Inflammatory macrophage treated with lipopolysaccharide for 1 hour (primary cell): ENCODE results near the gene SERPINI1.
A peak's percentile ranks its signal among the peaks of the same experiment; 100 is the strongest.

ENCODE experiments used
- DNase-seq, 2 donors: peaks; one replicate each; pipeline ENCODE4 v3.0.0-alpha.2; 2020 to 2022

The SERPINI1 gene, protein sequence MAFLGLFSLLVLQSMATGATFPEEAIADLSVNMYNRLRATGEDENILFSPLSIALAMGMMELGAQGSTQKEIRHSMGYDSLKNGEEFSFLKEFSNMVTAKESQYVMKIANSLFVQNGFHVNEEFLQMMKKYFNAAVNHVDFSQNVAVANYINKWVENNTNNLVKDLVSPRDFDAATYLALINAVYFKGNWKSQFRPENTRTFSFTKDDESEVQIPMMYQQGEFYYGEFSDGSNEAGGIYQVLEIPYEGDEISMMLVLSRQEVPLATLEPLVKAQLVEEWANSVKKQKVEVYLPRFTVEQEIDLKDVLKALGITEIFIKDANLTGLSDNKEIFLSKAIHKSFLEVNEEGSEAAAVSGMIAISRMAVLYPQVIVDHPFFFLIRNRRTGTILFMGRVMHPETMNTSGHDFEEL

DNA sequence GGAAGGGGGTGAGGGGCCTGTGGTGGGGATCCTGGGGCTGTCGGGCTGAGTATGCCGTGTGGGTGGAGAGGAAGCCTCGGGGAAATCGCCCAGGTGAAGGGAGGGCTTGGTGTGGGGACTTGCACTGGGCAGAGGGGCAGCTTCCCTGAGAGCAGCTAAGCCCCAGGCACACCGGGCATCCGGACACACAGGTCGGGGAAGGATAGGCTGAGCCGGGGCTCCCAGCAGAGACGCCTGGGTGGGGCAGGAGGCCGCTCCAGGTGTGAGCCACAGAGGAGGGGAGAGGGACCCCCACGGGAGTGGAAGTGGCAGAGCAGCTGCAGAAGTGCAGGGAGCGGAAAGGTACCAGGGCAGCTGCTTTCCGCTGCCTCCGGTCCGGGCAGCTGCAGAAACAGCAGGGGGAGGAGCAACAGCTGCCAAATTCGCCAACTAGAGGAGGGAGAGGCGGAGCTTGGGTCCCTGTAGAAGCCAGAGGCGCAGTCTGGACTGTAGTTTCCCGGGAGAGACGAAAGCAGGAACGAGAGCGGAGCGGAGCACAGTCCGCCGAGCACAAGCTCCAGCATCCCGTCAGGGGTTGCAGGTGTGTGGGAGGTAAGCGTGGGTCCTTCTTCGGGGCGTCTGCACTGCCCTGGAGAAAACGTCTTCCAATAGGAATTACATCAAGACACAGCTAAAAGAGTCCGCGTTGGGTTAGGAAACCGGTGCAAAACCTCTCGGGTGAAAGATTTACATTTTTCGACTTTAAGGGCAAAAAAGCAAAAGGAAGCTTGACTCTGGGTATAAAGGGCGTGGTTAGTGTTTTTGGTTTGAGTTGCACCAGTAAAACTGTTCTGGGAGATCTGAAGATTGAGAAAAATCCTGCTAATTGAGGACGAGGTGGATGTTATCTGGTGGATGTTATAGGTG lies at the start of gene SERPINI1:
TSS of gene SERPINI1 (plus strand) at position 489 of the 906 bp plus-strand sequence. CDS start 53,408 bp downstream, outside the sequence.
- peak; percentile 87 to 93 for DNase-seq

DNA sequence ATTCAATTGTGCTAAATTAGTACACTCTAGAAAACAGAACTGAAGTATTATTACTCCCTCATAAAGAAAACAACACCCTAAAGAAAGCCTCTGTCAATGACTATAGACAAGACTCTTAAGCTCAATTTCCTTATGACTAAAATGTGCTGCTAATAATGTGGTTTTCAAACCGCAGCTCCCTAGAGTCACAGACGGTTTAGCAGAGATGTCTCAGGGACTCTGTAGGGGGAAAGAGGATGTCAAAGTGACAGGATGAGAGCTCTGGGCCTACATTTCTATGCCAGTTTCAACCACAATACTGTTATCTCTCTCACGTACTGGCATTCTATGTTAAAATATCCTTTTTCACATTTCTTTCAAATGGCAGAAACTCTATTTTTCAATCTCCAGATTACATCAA lies 44.2 kb upstream of the SERPINI1 start:
- DNase-seq = no peak

DNA sequence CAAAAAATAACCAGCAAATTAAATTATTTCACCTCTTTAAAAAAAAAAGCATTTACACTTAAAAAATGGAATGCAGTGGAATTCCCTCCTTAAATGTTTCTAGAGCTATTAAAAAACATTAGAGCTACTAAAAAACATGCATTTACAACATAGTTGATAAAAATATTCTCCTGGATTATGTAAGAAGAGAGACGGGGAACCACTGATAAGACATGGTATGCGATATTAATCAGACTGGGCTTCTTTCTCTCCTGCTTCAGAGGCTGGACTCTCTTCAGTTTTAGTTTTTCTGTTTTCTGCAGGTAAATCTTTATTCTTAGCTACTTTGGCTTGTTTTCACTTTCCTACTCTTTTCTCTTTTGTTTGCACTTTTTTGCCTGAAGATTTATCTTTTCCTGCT lies 41.4 kb upstream of the SERPINI1 start:
- no peak for DNase-seq

DNA sequence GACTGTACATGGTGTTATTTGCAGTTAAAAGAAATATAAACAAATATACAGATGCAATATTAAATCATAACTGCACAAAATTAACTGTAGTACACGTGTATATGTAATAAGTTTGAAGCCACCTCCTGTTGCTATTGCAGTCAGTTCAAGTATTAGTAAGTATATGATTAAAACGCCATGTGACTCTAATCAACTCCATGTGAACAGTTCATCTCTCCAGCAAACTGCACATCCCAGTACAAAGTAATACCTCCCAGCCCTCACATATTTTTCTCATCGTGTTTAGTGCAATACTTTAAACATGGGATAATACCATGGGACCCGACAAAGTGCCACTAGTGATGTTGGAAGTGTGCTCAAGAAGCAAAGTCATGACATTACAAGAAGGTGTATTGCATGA lies 35.5 kb upstream of the SERPINI1 start:
- DNase-seq = no peak

DNA sequence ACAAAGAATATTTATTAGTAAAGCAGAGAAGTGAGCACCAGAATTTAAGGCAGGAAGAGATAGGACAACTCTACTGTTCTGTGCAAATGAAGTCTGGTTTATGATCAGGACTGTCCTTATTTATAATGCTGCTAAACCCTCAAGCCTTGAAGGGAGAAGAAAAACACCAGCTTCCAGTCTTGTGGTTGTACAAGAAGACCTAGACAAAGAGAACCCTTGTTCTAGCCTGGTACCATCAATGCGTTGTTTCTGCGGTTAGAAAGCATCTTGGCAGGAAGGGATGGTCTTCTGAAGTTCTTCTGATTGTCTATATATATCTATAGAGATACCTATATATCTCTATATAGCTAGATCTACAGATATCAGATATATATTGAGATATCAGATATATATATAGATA lies 34.6 kb upstream of the SERPINI1 start:
- DNase-seq = no peak

DNA sequence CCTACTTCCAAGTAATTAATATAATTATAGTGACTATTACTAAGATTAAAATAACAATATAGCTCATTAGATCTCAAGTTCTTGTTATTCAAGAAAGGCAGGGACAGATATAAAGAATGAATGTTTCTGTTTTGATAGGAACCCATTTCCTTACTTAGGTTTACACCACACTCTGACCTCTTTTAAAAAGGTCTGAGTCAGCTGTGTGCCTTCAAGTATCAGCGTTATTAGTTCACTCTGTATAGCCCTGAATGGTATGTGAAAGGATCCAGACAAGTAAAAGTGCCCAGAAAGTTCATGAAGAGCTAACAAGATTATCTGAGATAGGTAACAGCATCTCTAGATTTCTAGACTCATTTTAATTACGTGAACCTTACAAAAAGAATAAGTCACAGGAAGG lies 29.7 kb upstream of the SERPINI1 start:
- no peak for DNase-seq

DNA sequence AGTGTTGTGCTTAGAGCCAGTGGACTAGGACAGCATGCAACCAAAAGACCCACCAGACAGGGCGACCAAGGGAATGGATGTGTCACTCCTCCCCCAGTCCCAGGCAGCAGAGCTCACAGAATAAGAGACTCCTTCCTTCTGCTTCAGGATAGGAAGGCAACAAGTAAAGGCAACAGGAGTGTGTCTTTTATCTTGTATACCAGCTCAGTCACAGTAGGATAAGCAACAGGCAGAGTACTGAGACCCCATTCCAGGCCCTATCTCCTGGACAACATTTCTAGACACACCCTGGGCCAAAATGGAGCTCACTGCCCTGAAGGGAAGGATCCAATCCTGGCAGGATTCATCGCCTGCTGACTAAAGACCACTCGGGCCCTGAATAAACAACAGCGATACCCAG lies 25.8 kb upstream of the SERPINI1 start:
- DNase-seq = no peak

DNA sequence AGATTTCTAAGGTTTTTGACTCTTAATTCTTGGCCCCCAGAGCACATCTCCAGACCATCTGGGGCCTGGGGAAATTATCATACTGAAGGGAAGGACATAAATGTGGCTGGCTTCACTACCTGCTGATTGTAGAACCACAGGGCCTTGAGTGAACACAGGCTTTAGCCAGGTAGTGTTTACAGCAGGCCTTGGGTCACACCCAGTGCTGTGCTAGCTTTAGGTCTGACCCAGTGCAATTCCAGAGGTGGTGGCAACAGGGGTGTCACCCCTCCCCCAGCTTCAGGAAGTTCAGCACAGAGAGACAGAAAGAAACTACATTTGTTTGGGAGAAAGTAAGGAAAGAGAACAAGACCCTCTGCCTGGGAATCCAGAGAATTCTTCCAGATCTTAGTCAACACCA lies 25.0 kb upstream of the SERPINI1 start:
- DNase-seq = no peak

DNA sequence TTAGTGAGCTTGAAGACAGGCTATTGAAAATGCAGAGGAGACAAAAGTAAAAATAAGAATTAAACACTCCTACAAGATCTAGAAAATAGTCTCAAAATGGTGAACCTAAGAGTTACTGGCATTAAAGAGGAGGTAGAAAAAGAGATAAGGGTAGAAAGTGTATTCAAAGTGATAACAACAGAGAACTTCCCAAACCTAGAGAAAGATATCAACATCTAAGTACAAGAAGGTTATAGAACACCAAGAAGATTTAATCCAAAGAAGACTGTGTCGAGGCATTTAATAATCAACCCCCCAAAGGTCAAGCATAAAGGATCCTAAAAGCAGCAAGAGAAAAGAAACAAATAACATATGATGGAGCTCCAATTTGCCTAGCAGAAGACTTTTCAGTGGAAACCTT lies 24.1 kb upstream of the SERPINI1 start:
- no peak for DNase-seq

DNA sequence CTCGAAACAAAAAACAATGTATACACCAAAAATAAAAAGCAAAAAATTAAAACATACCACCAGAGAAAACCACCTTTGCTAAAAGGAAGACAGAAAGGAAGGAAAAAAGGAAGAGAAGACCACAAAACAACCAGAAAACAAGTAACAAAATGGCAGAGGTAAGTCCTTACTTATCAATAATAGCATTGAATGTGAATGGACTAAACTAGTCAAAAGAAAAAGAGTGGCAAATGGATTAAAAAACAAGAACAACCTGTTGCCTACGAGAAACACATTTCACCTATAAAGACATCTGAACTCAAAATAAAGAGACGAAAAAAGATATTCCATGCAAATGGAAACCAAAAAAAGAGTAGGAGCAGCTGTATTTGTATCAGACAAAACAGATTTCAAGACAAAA lies 23.1 kb upstream of the SERPINI1 start:
- no peak for DNase-seq

DNA sequence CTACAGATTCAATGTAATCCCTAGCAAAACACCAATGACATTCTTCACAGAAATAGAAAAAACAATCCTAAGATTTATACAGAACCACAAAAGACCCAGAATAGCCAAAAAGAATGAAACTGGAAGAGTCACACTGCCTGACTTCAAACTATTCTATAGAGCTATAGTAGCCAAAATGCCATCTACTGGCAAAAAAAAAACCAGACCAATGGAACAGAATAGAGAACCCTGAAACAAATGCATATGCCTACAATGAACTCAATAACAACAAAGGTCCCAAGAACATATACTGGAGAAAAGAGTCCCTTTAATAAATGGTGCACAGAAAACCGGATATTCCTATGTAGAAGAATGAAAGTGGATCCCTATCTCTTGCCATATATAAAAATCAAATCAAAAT lies 20.6 kb upstream of the SERPINI1 start:
- DNase-seq = no peak

DNA sequence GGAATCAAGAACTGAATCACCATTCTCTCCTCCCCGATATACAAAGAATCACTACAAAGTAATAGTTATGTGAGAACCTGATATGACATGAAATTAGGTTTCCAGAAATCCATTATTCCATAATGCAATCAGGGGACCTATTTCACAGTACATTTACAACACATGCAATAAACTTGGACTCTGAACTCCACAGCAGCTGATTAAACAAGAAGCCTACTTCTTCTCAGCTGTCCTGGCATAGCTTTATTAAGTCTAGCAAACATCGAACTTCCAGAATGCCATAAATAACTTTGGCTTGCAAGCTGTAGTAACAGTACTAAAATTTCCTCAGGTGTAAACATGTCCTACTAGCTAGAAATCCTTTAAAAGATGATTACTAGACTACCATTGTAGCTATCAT lies 18.6 kb upstream of the SERPINI1 start:
- no peak for DNase-seq

DNA sequence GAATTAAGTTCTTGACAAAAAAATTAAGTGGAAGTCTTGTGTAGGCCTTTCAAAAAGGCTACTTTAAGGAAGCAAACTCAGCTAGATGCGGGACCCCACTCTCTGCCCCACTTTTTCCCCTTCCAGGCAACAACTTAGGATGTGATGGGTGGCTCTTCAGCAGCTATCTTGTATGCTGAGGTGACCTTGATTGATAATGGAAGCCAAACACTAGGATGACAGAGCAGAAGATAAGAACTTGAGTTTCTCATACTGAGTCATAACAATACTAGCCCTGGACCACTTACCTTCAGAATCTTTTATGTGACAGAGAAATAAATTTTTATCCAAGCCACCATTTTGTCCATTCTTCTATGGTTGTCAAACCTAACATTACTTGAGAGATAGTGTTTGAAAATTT lies 16.9 kb upstream of the SERPINI1 start:
- DNase-seq = no peak

DNA sequence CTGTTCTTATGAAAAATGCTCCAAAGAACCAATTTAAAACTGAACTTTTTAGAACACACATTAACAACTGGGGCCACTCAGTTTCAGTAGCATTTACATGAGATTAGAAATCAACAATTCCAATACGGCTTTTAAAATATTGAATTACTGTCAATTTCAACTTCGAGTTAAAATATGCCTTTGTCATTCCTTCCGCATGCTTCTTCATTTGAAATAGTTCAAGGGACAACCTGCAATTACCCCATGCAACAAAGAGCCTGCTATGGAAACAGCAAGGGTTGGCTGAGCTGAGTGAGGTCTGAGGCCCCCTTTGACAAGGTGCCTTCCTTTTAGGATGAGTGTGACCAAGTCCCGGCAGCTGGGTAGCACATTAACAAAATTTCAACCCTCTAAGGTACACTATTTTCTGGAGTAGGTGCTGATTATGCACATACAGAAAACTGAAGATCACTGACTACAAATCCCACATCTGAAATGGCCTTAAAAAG lies 12.5 kb upstream of the SERPINI1 start:
- DNase-seq = no peak

DNA sequence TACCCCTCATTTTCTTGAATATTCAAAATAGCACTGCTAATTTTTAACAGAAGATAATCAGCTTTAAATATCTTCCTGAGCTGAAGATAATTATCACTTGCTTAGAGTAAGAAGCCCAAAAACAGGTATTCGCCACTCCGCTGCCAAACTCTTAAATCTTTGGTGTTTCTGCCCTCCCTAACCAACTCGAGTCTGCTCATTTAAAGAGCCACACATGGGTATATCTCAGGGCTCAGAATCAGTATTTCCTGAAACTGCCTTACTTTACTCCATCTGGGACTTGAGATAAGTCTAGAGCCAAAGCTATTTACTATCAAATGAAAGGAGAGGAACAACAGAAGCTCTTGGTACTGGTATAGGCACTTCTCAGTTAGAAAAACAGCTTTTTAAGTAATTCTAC lies 11.6 kb upstream of the SERPINI1 start:
- no peak for DNase-seq

DNA sequence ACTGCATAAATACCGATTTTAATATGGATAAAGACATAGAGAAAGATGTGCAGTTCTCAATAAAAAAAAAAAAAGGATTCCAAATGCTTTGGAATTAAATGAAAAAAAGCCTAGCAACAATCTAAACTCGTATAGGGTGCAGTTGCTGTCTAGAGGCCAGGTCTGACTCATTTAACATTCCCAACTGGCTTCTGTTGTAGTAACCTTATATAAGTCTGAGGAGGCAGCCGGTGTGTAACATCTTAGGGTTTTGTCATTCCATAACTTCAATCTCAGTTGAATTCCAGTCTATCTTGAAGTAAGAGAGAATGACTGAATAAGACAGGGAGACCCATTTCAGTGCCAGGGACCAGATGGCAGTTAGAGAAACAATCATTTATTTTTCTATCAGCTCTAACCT lies 7.3 kb upstream of the SERPINI1 start:
- no peak for DNase-seq

DNA sequence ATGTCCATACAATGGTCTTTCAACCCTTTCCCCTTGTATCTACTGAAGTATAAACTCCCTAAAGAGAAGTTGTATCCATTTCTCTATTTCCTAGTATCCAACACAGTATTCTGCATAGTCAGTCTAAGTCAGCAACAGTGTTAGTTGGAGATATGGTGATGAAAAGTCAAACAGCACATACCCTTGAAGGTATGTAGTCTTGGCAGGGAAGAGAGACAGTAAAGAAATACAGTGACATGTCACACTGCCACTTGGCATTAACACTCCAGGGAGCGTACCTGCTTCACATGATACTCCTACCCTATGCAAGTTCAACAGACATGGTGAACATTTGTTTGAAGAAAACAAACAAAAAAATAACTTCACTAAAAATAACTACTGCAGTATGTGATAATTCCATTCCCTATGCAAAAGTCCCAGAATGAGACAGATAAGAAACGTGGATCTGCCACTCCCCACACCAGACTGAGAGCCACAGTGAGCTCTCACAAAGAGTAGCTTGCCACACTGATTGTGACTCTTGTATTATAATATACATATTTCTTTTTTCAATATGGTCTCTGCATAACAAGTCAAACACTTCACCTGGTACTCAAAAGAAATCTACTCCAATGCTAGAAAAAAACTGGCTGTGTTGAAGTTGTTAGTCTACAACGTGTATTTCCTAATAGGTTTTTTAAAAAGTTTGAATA lies 6.7 kb upstream of the SERPINI1 start:
- DNase-seq = no peak

DNA sequence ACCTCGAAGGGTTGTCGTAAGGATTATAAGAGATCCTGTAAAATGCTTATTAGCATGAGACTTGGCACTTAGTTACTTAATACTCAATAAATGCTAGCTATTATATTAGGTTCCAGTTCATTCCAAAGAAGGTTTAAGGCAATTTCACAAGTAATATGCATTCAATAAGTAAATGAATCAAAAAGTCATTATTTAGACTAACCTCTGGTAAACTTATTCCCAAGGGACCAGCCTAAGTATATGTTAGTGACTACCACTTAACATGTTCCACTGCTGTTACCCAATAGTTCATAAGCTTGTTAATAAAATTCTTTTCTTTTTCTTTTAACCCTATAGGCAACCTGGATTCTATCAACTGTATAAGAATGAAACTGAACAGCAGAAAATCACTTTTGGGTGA lies 5.9 kb upstream of the SERPINI1 start:
- no peak for DNase-seq

DNA sequence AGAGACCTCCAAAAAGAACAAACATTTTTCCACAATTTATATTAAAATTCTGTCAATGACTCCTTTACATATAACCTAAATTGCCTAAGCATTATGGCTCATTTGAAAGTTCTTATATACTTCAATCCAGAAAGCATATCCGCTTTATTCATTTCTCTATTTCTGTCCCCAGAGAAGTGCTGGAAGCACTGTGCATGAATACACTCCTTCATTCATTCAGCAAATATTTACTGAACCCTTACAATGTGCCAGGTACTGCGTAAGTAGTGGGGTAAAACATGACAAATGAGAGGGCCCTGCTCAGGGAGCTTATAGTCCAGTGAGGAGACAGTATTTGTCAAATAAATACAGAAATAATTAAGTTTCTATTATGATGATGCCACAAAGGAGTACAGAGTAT lies 4.1 kb upstream of the SERPINI1 start:
- no peak for DNase-seq

DNA sequence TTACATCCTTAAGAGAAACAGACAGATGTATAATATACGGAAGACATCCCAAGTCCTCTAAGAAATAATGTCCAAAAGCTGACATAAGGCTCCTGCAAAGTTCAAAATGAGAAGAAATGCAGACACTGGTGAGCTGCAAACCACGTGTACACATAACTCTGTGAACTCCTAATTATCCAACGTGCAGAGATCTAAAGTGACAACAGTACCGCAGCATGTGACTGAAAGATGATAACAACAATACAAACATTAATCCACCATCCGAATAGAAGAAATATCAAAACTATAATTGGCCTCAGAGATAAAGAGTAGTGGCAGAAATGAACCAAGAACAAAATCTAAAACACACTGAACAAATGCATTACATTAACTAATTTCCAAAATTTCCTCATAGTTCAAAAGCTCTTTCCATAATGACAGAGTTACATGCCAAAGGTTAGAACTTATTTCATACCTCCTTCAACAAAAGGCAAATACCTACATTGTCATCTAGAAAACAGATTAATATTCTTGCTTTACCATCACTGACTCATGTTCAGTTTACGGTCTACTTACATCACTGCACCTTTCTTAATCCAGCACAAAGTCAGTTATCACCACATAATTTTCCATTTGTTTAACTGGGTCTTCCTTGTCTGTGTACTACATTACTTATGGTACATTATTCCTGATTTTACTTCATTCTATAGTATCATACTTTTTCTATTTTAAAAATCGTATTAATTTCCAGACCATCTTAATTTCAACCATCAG lies 3.0 kb upstream of the SERPINI1 start:
- no peak for DNase-seq

DNA sequence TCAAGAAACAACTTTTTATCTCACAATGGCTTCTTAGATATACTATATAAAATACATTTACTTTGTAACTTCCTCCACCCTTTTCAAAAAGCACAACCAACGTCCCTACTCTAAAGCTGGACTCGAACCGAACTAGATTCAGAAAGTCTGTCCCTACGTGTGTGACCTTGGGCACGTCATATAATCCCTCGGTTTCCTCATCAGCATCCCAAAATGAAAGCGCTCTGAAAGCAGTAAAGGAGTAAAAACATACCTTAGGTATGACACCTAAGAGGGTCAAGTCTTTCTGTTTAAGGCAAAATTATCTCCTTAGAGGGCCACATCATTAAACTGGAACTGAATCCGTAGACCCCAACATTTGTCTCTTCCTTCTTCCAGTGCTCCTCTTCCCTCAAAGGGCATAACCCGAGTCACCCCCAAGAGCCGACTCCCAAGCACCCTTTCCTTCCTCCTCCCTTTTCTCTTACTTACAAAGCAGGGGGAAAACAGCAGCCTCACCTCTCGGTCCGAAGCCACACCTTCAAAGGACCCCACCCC lies 1.5 kb upstream of the SERPINI1 start:
- peak; percentile 38 to 51 for DNase-seq
